MG63 (cell line): ENCODE measurements around the gene USP43. TPM values are rescaled to one million over a fixed set of nuclear protein-coding genes. Genes with fewer than 3 reads are reported as not detected.

Experiments
- DNase-seq: peaks from one replicate; pipeline ENCODE4 v3.0.0-alpha.2; 2020
- H3K27me3 ChIP-seq: fragments of 250-450 bp; sonication (Bioruptor Pico); 2 replicates; pipeline ENCODE4 v1.5.1; 2020; ENCODE audit warnings: mild to moderate bottlenecking, moderate library complexity
- H3K36me3 ChIP-seq: fragments of 250-450 bp; sonication (Bioruptor Pico); 2 replicates; pipeline ENCODE4 v1.5.1; 2020; ENCODE audit warnings: mild to moderate bottlenecking, moderate library complexity
- H3K4me3 ChIP-seq: fragments of 250-450 bp; sonication (Bioruptor Pico); 2 replicates; pipeline ENCODE4 v1.5.1; 2020; ENCODE audit warnings: mild to moderate bottlenecking, moderate library complexity
- H3K9me3 ChIP-seq: fragments of 250-450 bp; sonication (Bioruptor Pico); 2 replicates; pipeline ENCODE4 v1.5.1; 2020; ENCODE audit warnings: mild to moderate bottlenecking, moderate library complexity
- total RNA-seq: library from RNA; depleted of rRNA; stranded (reverse); fragments of >200 nt; shearing (Covaris generic); gene quantifications from 2 replicates; pipeline ENCODE4 v1.2.3, GENCODE V29; 2014; ENCODE audit warnings: low replicate concordance

The USP43 gene
- total RNA-seq, 1 experiment from 2014 or later = 2.7 TPM

DNA sequence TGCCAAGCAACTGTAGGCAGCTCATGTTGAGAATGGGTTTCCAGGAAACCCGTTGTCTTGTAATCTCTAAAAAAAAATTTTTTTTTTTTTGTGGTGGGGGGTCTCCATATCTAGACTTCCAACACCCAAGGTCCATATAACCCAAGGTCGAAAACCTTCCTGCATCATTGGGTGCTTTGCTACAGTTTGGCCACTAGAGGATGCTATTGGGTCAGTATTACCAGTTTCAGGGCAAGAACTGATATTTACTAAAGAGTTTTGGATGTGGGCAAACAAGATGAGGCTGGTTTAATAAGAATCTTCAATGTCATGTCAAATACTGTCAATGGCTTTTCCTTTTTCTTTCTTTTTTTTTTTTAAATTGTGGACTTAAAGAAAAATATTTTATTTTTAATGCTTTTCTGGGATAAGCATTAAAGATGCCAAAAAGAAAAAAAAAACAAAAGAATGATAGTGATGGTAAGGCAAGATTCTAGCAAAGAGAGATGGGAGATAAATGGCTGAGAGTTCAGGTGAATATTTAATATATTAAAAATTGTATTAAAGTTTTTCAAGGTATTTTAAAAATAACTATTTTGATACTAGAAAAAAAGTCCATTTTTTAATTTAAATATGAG, 83.8 kb downstream of the USP43 start:
- Histone ChIP-seq H3K4me3 (no peak overlapping the region), H3K27me3 (0 out of 2 replicates have a peak, but pooled peaks cover 5% of the 10 kb centered on the region), H3K36me3 (no peaks in the 10 kb centered on the region), H3K9me3 (no peaks in the 10 kb centered on the region)
- DNase-seq = no peak

DNA sequence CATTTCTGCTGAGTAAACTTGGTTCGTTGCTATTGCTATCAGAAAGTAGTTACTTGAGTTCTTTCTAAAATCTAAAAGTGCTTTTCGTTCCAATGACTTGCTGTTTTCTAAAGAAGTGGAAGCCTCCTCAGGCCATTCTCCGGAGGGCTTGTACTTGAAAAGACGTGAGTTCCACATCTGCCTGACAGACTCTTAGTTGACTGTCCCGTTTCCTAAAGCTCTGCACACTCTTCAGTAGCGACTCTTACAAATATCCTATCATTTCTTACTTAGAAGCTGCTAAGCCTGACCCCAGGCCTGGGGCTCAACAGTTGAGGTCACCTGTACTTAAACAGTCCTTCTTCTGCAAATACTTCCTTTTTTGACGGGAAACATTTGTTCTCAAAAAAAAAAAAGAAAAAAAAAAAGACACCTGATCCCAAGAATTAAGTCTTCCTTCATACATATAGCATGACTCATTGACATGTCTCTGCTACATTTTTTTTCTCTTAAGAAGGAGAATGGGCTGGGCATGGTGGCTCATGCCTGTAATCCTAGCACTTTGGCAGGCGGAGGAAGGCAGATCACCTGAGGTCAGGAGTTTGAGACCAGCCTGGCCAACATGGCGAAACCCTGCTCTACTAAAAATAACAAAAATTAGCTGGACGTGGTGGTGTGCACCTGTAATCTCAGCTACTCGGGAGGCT, 84.6 kb downstream of the USP43 start:
- Histone ChIP-seq H3K36me3 (no peaks in the 10 kb centered on the region), H3K9me3 (no peaks in the 10 kb centered on the region), H3K27me3 (0 out of 2 replicates have a peak, but pooled peaks cover 5% of the 10 kb centered on the region), H3K4me3 (no peak overlapping the region)
- no peak for DNase-seq

DNA sequence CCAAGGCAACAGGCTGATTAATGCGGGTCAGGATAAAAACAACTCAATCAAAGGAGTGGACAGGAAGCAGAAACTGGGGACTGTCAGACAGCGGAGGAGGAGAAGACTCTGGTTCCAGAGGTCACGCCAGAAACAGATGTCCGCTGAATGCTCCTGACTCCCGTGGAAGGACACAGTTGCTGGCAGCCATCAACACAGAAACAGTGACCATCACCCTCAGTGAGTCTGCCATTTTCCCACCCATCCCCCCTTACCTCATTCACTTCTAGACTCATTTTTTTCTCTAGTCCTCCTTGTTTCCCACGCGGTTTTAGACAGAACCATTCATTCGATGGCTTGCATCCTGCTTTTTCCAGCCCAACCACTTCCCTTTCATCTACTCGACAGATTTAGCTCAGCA, 105.2 kb downstream of the USP43 start:
- Histone ChIP-seq H3K27me3 (peaks cover 52% of the 10 kb centered on the region), H3K4me3 (no peak overlapping the region), H3K36me3 (no peaks in the 10 kb centered on the region), H3K9me3 (no peaks in the 10 kb centered on the region; the same call in none of the 2 replicates)
- no peak for DNase-seq

DNA sequence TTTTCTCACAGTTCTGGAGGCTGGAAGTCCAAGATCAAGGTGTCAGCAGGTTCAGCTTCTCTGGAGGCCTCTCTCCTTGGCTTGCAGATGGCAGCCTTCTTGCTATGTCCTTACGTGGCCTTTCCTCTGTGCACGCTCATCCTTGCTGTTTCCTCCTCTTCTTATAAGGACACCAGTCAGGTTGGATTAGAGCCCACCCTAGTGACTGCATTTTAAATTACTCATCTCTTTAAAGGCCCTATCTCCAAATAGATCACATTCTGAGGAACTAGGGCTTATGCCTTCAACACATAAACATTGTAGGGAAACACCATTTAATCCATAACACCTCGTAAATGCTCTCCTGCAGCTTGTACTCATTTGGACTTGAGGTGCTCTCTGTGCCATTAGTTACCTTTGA, 109.8 kb downstream of the USP43 start:
- Histone ChIP-seq H3K4me3 (no peak overlapping the region), H3K27me3 (peaks cover 39% of the 10 kb centered on the region), H3K36me3 (no peaks in the 10 kb centered on the region), H3K9me3 (no peaks in the 10 kb centered on the region; the same call in none of the 2 replicates)
- no peak for DNase-seq

DNA sequence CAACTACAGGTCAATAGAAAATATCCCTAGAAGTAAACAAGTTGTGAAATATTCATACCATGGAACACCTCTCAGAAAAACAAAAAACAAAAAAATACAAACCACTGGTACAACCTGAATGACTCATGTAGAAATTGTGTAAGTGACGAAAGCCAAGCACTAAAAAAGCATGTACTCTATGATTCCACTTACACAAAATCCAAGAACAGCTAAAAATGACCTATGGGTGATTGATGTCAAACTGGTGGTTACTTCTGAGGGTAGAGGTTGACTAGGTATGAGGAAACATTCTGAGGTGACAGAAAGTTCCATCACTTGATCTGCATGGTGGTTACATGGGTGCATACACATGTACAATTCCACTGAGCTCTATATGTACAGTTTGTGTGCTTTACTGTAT, 114.9 kb downstream of the USP43 start:
- no peaks in the 10 kb centered on the region for H3K9me3 ChIP-seq
- no peak overlapping the region for H3K4me3 ChIP-seq
- H3K36me3 ChIP-seq = no peaks in the 10 kb centered on the region
- H3K27me3 ChIP-seq = peaks cover 7% of the 10 kb centered on the region; the same call in 1 of the 2 replicates
- DNase-seq = no peak

DNA sequence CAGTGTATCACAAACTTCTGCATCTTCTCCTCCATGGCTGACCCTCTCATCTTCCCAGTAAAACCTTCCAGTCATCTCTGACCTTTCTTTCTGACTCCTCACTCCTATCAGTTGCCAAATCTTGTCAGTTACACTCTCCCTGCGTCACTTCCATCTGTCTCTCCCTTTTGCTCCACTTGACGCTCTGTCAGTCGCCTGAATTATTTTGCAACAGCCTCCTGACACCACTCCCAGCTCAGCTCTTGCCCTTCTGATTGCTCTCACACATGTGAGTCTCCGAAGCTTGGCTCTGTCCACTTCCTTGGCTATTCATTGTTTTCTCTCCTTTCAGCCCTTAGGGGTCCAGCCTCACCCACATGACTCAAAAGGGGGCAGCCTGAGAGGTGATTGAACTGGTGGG, 118.3 kb downstream of the USP43 start:
- Histone ChIP-seq H3K9me3 (no peaks in the 10 kb centered on the region), H3K27me3 (peaks cover 5% of the 10 kb centered on the region; the same call in 1 of the 2 replicates), H3K4me3 (no peak overlapping the region), H3K36me3 (no peaks in the 10 kb centered on the region)
- DNase-seq = no peak

DNA sequence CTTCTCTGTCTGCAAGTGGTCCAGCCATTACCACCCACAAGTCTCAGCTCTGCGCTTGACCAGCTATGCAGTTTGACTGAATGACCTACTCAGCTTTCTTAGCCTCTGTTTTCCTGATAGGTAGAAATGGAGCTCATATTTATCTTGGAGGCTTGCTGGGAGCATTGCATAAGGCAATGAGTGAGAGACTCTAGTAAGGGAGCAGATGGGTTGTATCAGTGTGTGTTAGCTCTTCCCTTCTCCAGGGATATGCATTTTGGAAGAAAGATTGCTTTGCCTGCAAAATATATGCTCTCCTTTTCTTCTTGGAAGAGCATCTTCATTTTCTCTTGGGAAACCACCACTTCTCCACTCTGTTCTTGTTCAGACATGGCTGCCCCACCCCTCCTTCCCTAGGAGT, 120.0 kb downstream of the USP43 start:
- H3K36me3 ChIP-seq = no peaks in the 10 kb centered on the region
- no peak for DNase-seq
- H3K9me3 ChIP-seq = no peaks in the 10 kb centered on the region
- H3K27me3 ChIP-seq = no peaks in the 10 kb centered on the region; the same call in 1 of the 2 replicates
- H3K4me3 ChIP-seq = no peak overlapping the region

DNA sequence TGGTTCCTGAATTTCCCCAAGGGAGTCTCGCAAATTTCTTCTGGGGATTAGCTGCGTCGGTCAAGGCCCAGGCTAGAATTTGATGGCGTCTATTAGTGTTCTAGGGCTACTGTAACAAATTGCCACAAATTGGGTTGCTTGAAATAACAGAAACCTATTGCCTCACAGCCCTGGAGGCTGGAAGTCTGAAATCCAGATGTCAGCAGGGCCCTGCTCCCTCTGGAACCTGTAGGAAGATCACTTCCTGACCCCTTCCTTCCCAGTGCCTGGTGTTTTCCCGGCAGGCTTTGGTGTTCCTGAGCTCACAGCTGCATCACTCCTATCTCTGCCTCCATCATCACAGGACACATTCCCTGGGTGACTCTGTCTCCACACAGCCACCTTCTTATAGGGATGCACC, 121.7 kb downstream of the USP43 start:
- no peak for DNase-seq
- H3K27me3 ChIP-seq = no peaks in the 10 kb centered on the region; the same call in 1 of the 2 replicates

DNA sequence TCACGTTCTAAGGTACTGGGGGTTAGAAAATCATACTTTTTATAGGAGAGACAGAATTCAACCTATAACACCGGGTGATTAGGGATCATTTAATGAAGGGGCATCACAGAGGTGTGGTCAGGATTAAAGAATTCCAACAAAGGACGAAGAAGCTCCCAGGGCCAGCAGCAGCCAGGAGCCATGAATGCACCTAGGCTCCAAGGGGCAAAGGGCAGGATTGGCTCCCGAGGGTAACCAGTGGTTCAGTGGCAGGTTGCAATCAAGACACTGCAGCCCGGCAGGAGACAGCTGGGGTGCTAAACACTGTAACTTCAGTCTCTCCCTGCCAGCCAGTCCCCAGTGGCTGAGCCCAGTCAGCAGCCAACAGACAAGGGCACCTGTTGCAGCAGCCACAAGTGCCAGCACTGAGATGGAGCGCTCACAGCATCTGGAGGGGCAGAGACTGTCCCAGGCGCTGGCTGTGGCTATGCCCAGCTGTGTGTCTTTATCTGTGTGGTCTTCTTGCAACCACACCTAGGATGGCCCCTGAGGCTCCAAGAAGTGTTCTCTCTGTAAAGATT, 122.2 kb downstream of the USP43 start:
- no peak for DNase-seq
- Histone ChIP-seq H3K9me3 (no peaks in the 10 kb centered on the region), H3K4me3 (no peak overlapping the region), H3K36me3 (no peaks in the 10 kb centered on the region), H3K27me3 (no peaks in the 10 kb centered on the region; the same call in 1 of the 2 replicates)

More for the DNA sequence above, 121.7 kb downstream of the USP43 start:
- Histone ChIP-seq H3K36me3 (no peaks in the 10 kb centered on the region), H3K4me3 (no peak overlapping the region), H3K9me3 (no peaks in the 10 kb centered on the region)

DNA sequence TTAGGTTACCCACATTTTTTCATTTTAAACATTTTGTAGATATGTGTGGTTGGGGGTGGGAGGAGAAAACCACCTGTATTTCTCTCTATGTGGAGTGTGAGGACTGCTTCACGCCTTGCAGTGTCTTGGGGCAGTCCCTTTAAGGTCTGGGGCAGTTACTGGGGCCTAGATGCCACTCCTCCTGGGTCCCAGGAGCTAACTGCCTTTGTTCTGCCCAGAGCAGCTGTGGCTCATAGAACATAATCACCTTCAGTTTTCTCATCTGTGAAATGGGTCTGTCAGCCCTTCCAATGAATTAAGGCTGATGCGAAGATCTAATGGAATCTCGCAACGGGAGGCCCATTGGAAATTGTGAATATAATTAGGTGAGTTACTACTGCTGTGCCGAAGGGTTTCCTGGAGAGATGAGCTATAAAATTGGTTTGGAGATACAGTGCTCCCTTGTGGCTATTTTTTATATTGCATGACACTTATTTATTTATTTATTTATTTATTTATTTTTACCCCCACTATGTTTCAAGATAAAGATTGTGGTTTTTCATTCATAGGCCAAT, 123.1 kb downstream of the USP43 start:
- no peak overlapping the region for H3K4me3 ChIP-seq
- H3K27me3 ChIP-seq = no peaks in the 10 kb centered on the region
- DNase-seq = no peak
- no peaks in the 10 kb centered on the region for H3K9me3 ChIP-seq
- no peaks in the 10 kb centered on the region for H3K36me3 ChIP-seq

DNA sequence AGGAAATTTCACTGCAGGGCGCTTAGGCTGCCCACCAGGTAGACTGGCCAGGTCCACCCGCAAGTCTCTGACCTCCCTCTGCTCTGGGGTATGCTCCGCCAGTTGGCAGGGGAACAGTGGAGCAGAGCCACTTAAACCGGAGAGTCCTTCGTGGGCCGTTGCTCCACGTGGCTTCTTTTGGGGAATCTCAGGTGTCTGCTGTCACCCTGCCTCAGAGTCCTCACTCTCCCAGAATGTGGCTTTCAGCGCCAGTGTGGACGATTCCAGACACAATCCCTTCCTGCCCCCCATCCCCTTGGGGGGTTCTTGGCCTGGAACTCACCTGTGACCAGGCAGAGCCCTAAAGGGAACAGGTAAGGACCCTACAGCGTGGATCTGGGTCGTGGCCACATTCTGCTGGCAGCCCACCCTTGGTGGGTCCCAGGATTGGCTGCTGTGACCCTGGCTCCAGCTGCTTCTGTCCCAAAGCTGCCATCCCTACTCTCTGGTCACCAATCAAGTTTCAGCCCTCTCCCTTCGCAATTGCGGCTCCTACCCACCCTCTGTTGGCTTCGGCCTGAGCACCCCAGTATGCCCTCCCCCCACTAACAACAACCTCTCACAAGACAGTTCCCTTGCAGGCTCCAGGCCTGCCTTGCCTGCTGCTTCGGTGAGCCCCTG, 123.8 kb downstream of the USP43 start:
- Histone ChIP-seq H3K36me3 (no peaks in the 10 kb centered on the region), H3K4me3 (no peak overlapping the region), H3K27me3 (no peaks in the 10 kb centered on the region), H3K9me3 (no peaks in the 10 kb centered on the region)
- no peak for DNase-seq

DNA sequence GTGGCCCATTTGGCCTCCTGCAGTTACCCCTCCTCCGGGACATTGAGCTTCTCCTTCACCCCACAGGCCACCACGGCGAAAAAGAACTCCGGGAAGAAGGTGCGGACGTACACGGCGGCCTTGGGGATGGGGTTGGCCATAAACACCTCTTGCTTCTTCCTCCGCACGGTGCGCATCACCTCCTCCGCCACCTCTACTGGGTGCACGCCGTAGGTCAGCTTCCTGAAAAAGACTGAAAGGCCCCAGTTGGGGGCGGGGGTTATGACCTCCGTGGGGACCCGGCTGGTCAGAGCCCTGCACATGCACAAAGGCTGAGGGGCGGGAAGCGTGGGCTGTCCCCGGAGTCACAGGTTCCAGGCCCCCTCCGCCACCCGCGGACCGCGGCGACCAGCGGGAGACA, 126.1 kb downstream of the USP43 start:
- H3K9me3 ChIP-seq = no peaks in the 10 kb centered on the region
- H3K27me3 ChIP-seq = no peaks in the 10 kb centered on the region
- no peak for DNase-seq
- H3K4me3 ChIP-seq = no peak overlapping the region
- no peaks in the 10 kb centered on the region for H3K36me3 ChIP-seq

DNA sequence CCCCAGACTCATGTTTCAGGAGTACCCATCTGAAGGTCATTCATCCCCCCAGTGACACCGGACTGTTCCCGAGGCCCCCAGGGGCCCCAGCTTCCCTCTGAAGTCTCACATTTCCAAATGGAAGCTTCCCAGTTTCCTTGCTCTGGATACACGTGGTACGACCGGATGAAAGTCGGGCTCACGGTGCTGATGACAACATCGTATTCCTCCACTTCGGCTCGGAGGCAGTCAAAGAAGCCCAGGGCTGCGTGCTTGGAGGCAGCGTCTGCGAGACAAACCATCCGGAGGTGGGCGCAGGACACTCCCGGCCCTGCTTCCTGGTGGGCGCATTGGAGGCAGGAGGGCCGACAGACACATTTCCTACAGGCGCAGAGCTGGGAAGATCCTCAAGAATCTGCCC, 127.3 kb downstream of the USP43 start:
- H3K4me3 ChIP-seq = no peak overlapping the region
- H3K9me3 ChIP-seq = no peaks in the 10 kb centered on the region
- no peaks in the 10 kb centered on the region for H3K36me3 ChIP-seq
- H3K27me3 ChIP-seq = no peaks in the 10 kb centered on the region; the same call in 1 of the 2 replicates
- no peak for DNase-seq

DNA sequence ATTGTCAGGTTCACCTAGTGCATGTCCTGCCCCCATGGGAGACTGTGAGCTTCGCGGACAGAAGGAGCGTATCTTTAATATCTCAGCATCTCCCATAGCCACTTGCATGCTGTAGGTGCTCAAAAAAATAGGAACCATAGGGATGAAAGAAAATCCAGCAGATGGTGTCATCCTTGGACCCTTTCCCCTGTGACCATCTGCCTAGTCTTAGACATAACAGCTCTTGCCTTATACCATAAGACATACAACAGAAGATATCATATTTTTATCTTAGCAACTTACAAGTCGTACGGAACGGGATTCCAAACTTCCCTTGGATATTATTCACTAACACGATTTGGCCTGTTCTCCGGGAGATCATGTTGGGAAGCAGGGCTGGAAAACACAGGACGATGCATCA, 131.6 kb downstream of the USP43 start:
- H3K36me3 ChIP-seq = no peaks in the 10 kb centered on the region
- DNase-seq = no peak
- peaks cover 16% of the 10 kb centered on the region for H3K27me3 ChIP-seq
- no peaks in the 10 kb centered on the region for H3K9me3 ChIP-seq
- no peak overlapping the region for H3K4me3 ChIP-seq
